ENCODE results near the gene TRIP6.
"Not testable (repeated sequence)": the region's sequence is repeated elsewhere in the genome, so short reads cannot be mapped to it uniquely, and the experiment has no call there.

GRCh38 chr7:100910443-100910842, 43.3 kb downstream of the TRIP6 start:
- not testable (repeated sequence) for TF ChIP-seq CREB1 (CRISPR knock-in tag; IDR thresholded peaks at IDR 0.05); ATF2 (CRISPR knock-in tag; IDR thresholded peaks at IDR 0.05; ENCODE audit: borderline replicate concordance, low read depth); CTCF (IDR thresholded peaks at IDR 0.05); ZNF423 (CRISPR knock-in tag; IDR thresholded peaks at IDR 0.05); USF2 (CRISPR knock-in tag; IDR thresholded peaks at IDR 0.05); ATF1 (CRISPR knock-in tag; IDR thresholded peaks at IDR 0.05); NR1H2 (CRISPR knock-in tag; IDR thresholded peaks at IDR 0.05)
